Measurements from ENCODE around the gene SLC25A19.

GRCh38 chr17:75241143-75241430 is 48.1 kb downstream of the SLC25A19 start:
- TF ChIP-seq POLR2A (IDR thresholded peaks at IDR 0.05): no peak
- no peak for TF ChIP-seq CTCF (IDR thresholded peaks at IDR 0.05 in 4 of 5, conservative IDR thresholded peaks at IDR 0.05 in 1 of 5)
